Activated naive CD4-positive, alpha-beta T cell treated with anti-CD3 and anti-CD28 coated beads, Interleukin-2, amount 50 U/mL, for 72 hours (primary cell): Measurements from ENCODE around the gene SRSF7. TPM values are rescaled to one million over a fixed set of nuclear protein-coding genes. Genes with fewer than 3 reads are reported as not detected.
A peak's percentile ranks its signal among the peaks of the same experiment; 100 is the strongest.
"Not testable (repeated sequence)": the region's sequence is repeated elsewhere in the genome, so short reads cannot be mapped to it uniquely, and the experiment has no call there.

ENCODE experiments used
- ATAC-seq, 2 donors: fragments of 150-1000 bp; cut with Tn5 transposase; 2 replicates each; pipeline ENCODE4 v1.10.0; 2021; ENCODE audit warnings: mild to moderate bottlenecking in 2 of 2, moderate library complexity in 2 of 2
- DNase-seq, 2 donors: peaks; one replicate each; pipeline ENCODE4 v3.0.0; 2021 to 2022; ENCODE audit warnings: low spot score in 2 of 2
- H3K27ac Mint-ChIP-seq, 2 donors: one replicate each; pipeline ENCODE4 v1.8.0; 2022; ENCODE audit warnings: mild to moderate bottlenecking in 2 of 2, mixed read lengths in 2 of 2
- H3K36me3 Mint-ChIP-seq, 2 donors: one replicate each; pipeline ENCODE4 v1.8.0; 2022; ENCODE audit warnings: mixed read lengths in 2 of 2
- H3K9me3 Mint-ChIP-seq, 2 donors: one replicate each; pipeline ENCODE4 v1.8.0; 2022; ENCODE audit warnings: mixed read lengths in 2 of 2
- total RNA-seq, 2 donors: library from RNA; stranded (reverse); gene quantifications; one replicate each; pipeline ENCODE4 v1.2.3, GENCODE V29; 2022

Gene SRSF7
- 100 to 1,000 TPM; 236 to 294 TPM for total RNA-seq

DNA sequence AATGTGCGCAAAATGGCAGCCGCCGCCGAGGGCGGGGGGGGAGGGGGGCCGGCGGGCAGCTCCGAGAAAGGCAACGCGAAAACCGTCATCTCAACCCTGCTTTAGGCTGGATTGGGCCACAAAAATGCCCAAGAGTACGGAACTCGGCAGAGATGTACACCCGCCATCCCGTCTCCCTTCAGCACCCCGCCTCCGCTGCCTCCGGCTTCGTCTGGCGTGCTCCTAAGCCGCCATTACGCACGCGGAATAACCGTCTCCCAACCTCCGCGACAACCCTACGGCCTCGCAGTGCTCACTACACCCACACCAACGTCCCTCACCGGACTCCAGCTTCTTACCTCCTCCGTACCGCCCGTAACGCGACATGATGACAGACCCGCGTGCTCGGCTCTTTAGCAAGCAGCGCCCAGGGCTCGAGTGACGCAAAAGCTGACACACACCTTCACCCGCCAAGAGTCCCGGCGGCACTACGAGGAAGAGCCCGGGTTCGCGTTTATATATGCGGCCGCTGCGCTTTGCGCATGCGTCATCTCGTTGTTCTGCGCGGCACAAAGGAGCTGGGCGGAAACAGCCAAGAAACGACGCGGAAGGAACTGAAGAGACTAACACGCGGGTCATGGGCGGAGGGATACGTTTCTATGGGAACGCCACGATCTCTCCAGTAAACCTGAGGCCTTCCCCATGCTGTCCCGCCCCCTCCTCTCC lies at the start of gene SRSF7:
SRSF7 (minus strand) TSS at position 471 of the 705 bp plus-strand sequence; CDS start at position 366, 105 bp downstream.
- DNase-seq: peak; percentile 98
- peak; percentile 82 to 90 for ATAC-seq
- Mint-ChIP-seq H3K36me3 (peaks cover 52 to 53% of the 10 kb centered on the region in 2 donors), H3K9me3 (no peaks in the 10 kb centered on the region), H3K27ac (peak within 1 kb of the TSS; percentile 98 to 100)

DNA sequence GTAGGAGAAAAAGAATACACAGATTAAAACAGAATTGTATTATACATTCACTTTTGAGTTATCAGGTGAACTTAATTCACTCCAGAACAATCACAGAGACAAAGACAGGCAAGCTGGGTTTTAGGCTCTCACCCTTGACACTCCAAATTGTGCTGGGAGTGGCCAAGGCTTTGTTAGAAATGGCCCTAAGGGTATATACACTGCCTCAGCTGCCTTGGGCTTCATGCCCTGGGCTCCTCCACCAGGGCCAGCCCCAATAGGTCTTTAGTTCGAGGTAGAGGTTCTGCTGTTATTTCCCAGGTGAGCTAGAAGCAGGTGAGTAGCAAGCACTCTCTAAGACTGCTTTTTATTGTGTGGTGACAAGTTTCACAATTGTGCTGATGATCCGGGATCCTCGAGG lies 46.8 kb upstream of the SRSF7 start:
- no peak overlapping the region for H3K27ac Mint-ChIP-seq
- DNase-seq: no peak
- H3K36me3 Mint-ChIP-seq: no peaks in the 10 kb centered on the region
- ATAC-seq: no peak
- H3K9me3 Mint-ChIP-seq: no peaks in the 10 kb centered on the region

GRCh38 chr2:38797250-38797676 lies 46.1 kb upstream of the SRSF7 start:
- no peak for ATAC-seq
- Mint-ChIP-seq H3K27ac (no peak overlapping the region), H3K36me3 (no peaks in the 10 kb centered on the region), H3K9me3 (no peaks in the 10 kb centered on the region)
- DNase-seq: no peak

DNA sequence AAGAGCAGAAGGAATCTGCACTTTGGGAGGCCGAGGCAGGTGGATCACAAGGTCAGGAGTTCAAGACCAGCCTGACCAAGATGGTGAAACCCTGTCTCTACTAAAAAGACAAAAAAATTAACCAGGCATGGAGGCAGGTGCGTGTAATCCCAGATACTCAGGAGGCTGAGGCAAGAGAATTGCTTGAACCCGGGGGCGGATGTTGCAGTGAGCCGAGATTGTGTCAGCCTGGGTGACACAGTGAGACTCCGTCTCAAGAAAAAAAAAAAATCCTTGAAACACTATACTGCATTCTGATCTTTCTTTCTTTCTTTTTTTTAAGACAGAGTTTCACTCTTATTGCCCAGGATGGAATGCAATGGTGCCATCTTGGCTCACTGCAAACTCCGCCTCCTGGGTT lies 43.9 kb upstream of the SRSF7 start:
- not testable (repeated sequence) for H3K36me3 Mint-ChIP-seq, ATAC-seq, H3K9me3 Mint-ChIP-seq, H3K27ac Mint-ChIP-seq, DNase-seq

GRCh38 chr2:38794235-38794946 lies 43.2 kb upstream of the SRSF7 start:
- no peak for ATAC-seq
- no peaks in the 10 kb centered on the region for H3K36me3 Mint-ChIP-seq
- no peaks in the 10 kb centered on the region for H3K9me3 Mint-ChIP-seq
- H3K27ac Mint-ChIP-seq: no peak overlapping the region
- DNase-seq: no peak

GRCh38 chr2:38793511-38793910 lies 42.4 kb upstream of the SRSF7 start:
- Mint-ChIP-seq H3K9me3 (no peaks in the 10 kb centered on the region), H3K27ac (peak overlapping the region in 1 of 2 donors; percentile 22), H3K36me3 (no peaks in the 10 kb centered on the region)
- ATAC-seq (no peak), DNase-seq (no peak)

- H3K27ac Mint-ChIP-seq: no peak overlapping the region
- no peak for DNase-seq
- H3K36me3 Mint-ChIP-seq: no peaks in the 10 kb centered on the region
- no peak for ATAC-seq
- no peaks in the 10 kb centered on the region for H3K9me3 Mint-ChIP-seq
Observed at GRCh38 chr2:38792751-38793150, 41.6 kb upstream of the SRSF7 start.

- not testable (repeated sequence) for H3K36me3 Mint-ChIP-seq, H3K9me3 Mint-ChIP-seq, ATAC-seq, DNase-seq, H3K27ac Mint-ChIP-seq
Observed at GRCh38 chr2:38792321-38792720, 41.2 kb upstream of the SRSF7 start.

DNA sequence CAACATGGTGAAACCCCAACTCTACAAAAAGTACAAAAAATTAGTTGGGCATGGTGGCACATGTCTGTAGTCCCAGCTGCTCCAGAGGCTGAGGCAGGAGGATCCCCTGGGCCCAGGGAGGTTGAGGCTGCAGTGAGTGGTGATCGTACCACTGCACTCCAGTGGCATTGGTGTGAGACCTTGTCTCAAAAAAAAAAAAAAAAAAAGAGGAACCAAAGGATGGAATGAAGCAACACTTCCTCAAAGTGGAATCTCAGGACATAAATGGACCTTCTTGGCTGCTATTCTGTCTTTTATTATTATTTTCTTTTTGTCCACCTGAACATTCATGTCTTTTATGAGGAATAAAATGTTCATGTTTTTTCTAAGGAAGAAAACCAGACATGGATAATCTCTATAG lies 40.6 kb upstream of the SRSF7 start:
- H3K27ac Mint-ChIP-seq: no peak overlapping the region
- ATAC-seq: no peak
- no peaks in the 10 kb centered on the region for H3K36me3 Mint-ChIP-seq
- no peak for DNase-seq
- no peaks in the 10 kb centered on the region for H3K9me3 Mint-ChIP-seq

DNA sequence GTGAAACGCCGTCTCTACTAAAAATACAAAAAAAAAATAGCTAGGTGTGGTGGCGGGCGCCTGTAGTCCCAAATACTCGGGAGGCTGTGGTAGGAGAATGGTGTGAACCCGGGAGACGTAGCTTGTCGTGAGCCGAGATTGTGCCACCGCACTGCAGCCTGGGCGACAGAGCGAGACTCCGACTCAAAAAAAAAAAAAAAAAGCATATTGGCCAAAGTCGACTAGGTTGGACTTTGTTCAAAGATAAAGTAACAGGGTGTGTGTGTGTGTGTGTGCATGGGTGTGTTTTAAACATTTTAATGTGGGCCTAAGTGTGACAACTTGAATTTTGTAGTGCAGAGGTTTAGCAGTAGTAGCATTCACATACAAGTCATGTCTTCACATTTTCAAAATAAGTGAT lies 38.5 kb upstream of the SRSF7 start:
- Mint-ChIP-seq H3K9me3 (no peaks in the 10 kb centered on the region), H3K36me3 (no peaks in the 10 kb centered on the region), H3K27ac (no peak overlapping the region)
- no peak for DNase-seq
- ATAC-seq: no peak

- H3K36me3 Mint-ChIP-seq: no peaks in the 10 kb centered on the region
- DNase-seq: no peak
- H3K9me3 Mint-ChIP-seq: no peaks in the 10 kb centered on the region
- H3K27ac Mint-ChIP-seq: no peak overlapping the region
- no peak for ATAC-seq
Observed at GRCh38 chr2:38788306-38788705, 37.1 kb upstream of the SRSF7 start.

- DNase-seq (no peak), ATAC-seq (no peak)
- Mint-ChIP-seq H3K27ac (no peak overlapping the region), H3K36me3 (peaks cover 0 to 13% of the 10 kb centered on the region in 2 donors), H3K9me3 (no peaks in the 10 kb centered on the region)
Observed at GRCh38 chr2:38783586-38783985, 32.4 kb upstream of the SRSF7 start.

- Mint-ChIP-seq H3K36me3 (peaks cover 8 to 21% of the 10 kb centered on the region in 2 donors), H3K27ac (peak overlapping the region; percentile 92 to 96), H3K9me3 (no peaks in the 10 kb centered on the region)
- DNase-seq: no peak
- ATAC-seq: no peak
Observed at GRCh38 chr2:38778687-38779082, 27.5 kb upstream of the SRSF7 start.

- H3K9me3 Mint-ChIP-seq: no peaks in the 10 kb centered on the region
- peaks cover 8 to 13% of the 10 kb centered on the region in 2 donors for H3K36me3 Mint-ChIP-seq
Observed at GRCh38 chr2:38776531-38776930, 25.4 kb upstream of the SRSF7 start.

GRCh38 chr2:38775921-38776225 lies 24.7 kb upstream of the SRSF7 start:
- ATAC-seq: no peak
- DNase-seq: no peak
- no peak overlapping the region for H3K27ac Mint-ChIP-seq
- H3K9me3 Mint-ChIP-seq: no peaks in the 10 kb centered on the region
- peaks cover 8% of the 10 kb centered on the region in 2 donors for H3K36me3 Mint-ChIP-seq

More at GRCh38 chr2:38776531-38776930, 25.4 kb upstream of the SRSF7 start:
- DNase-seq (no peak), ATAC-seq (no peak)
- no peak overlapping the region for H3K27ac Mint-ChIP-seq

DNA sequence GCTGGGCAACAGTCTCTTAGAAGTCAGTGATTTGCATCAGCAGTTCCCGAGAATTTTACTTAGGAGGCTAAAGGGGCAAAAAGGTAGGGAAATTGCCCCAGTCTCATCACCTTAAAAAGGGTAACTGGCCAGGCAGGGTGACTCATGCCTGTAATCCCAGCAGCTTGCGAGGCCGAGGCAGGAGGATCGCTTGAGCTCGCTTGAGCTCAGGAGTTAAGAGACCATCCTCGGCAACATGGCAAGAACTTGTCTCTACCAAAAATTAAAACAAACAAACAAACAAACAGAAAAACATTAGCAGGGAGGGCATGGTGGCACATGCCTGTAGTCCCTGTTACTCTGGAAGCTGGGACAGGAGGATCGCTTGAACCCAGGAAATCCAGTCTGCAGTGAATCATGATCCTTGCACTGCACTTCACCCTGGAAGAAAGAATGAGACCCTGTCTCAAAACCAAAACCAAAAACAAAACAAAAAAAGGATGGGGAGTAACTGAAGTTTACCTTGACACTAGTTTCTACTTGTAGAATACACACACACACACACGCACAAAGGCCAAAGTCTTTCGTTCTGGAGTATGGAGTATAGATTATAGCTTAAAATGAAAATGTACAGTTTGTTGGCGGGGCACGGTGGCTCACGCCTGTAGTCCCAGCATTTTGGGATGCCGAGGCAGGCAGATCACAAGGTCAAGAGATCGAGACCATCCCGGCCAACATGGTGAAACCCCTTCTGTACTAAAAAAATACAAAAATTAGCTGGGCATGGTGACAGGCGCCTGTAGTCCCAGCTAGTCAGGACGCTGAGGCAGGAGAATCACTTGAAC lies 24.1 kb upstream of the SRSF7 start:
- DNase-seq (no peak), ATAC-seq (no peak)
- Mint-ChIP-seq H3K36me3 (peaks cover 8% of the 10 kb centered on the region in 2 donors), H3K27ac (no peak overlapping the region), H3K9me3 (no peaks in the 10 kb centered on the region)

GRCh38 chr2:38771632-38772031 lies 20.5 kb upstream of the SRSF7 start:
- Mint-ChIP-seq H3K36me3 (no peaks in the 10 kb centered on the region), H3K9me3 (no peaks in the 10 kb centered on the region), H3K27ac (no peak overlapping the region)
- no peak for ATAC-seq
- DNase-seq: no peak
